Endothelial cell of umbilical vein (primary cell): ENCODE results near the gene APBA2.
"Not testable (repeated sequence)": the region's sequence is repeated elsewhere in the genome, so short reads cannot be mapped to it uniquely, and the experiment has no call there.

Experiments
- FOS ChIP-seq: IDR thresholded peaks from 2 replicates; pipeline ENCODE4 v1.6.1; 2011; ENCODE audit warnings: mild to moderate bottlenecking, low read length, moderate library complexity, borderline replicate concordance; ENCODE audit not compliant: insufficient read depth
- JUN ChIP-seq: IDR thresholded peaks from 2 replicates; pipeline ENCODE4 v1.6.1; 2011; ENCODE audit warnings: borderline replicate concordance, low read depth; ENCODE audit not compliant: insufficient read length, insufficient read depth
- POLR2A ChIP-seq: IDR thresholded peaks from 2 replicates; pipeline ENCODE4 v1.6.1; 2012; ENCODE audit warnings: low read depth, mild to moderate bottlenecking, control low read depth, low read length
- POLR2AphosphoS5 ChIP-seq: IDR thresholded peaks from 2 replicates; pipeline ENCODE4 v1.6.1; 2012; ENCODE audit warnings: low read depth, mild to moderate bottlenecking, control low read depth, low read length, moderate library complexity; ENCODE audit not compliant: insufficient read depth
- TF ChIP-seq, protein P1 (sequence below), 2 donors: IDR thresholded peaks; 1 replicate in 1 of 2; 2 replicates in 1 of 2; pipeline ENCODE4 v1.5.1; 2011; ENCODE audit warnings: low read length in 2 of 2, mild to moderate bottlenecking in 2 of 2, moderate library complexity in 2 of 2, control low read depth in 1 of 2, inconsistent platforms in 1 of 2, low read depth in 1 of 2; ENCODE audit not compliant: insufficient read depth in 1 of 2; ENCODE audit errors: extremely low read depth in 1 of 2

DNA sequence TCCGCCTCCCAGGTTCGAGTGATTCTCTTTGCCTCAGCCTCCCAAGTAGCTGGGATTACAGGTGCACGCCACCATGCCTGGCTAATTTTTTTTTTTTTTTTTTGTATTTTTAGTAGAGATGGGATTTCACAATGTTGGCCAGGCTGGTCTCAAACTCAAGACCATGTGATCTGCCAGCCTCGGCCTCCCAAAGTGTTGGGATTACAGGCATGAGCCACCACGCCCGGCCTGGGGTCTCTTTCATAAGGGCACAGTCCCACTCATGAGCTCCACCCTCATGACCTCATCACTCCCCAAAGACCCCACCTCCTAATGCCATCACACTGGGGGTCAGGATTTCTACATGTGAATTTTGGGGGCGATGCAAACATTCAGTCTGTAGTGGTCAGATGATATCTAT lies 159.4 kb downstream of the APBA2 start:
- TF ChIP-seq, protein P1, sequence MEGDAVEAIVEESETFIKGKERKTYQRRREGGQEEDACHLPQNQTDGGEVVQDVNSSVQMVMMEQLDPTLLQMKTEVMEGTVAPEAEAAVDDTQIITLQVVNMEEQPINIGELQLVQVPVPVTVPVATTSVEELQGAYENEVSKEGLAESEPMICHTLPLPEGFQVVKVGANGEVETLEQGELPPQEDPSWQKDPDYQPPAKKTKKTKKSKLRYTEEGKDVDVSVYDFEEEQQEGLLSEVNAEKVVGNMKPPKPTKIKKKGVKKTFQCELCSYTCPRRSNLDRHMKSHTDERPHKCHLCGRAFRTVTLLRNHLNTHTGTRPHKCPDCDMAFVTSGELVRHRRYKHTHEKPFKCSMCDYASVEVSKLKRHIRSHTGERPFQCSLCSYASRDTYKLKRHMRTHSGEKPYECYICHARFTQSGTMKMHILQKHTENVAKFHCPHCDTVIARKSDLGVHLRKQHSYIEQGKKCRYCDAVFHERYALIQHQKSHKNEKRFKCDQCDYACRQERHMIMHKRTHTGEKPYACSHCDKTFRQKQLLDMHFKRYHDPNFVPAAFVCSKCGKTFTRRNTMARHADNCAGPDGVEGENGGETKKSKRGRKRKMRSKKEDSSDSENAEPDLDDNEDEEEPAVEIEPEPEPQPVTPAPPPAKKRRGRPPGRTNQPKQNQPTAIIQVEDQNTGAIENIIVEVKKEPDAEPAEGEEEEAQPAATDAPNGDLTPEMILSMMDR (IDR thresholded peaks at IDR 0.05; ENCODE audit: extremely low read depth in 1 of 2, insufficient read depth in 1 of 2, low read depth in 1 of 2, low read length in 2 of 2), result not testable (repeated sequence)
- TF ChIP-seq JUN, FOS, POLR2A, POLR2AphosphoS5: not testable (repeated sequence)
